Panc1 (cell line): ENCODE data around the gene ZNF502.

Source experiments
- CTCF ChIP-seq: fragments of 450-650 bp; IDR thresholded peaks from 2 replicates; pipeline ENCODE4 v1.5.1; 2017; ENCODE audit warnings: mild to moderate bottlenecking
- POLR2AphosphoS5 ChIP-seq: IDR thresholded peaks from 2 replicates; pipeline ENCODE4 v1.6.1; 2012; ENCODE audit warnings: mild to moderate bottlenecking, low read depth, low read length, moderate library complexity

- TF ChIP-seq POLR2AphosphoS5 (no peak), CTCF (no peak)
Observed at GRCh38 chr3:44665173-44665572, 47.3 kb upstream of the ZNF502 start.
